Measurements from ENCODE around the gene ASH1L. TPM values are rescaled to one million over a fixed set of nuclear protein-coding genes. Genes with fewer than 3 reads are reported as not detected.

The ASH1L gene
- total and polyA plus RNA-seq, 9 of the 15 experiments (the other 6 are each of a cell fraction or from before 2014, with no cell fraction given) = 2.0 to 23.3 (median 14.6) TPM

GRCh38 chr1:155548706-155549105 lies 13.9 kb downstream of the ASH1L start:
- ChIA-PET POLR2A (interaction anchor here (0.8 to 1.5 kb wide), 3 partner anchors 10 to 83 kb away, joined by 3 to 4 read pairs (median 3); no protein-coding TSS in a partner anchor), CTCF (ENCODE audit: low intra/inter-chr PET ratio) (no interaction called here)
- Histone ChIP-seq H3K9me1 (ENCODE audit: control insufficient read depth, insufficient read depth, low read length) (no peaks in the 10 kb centered on the region), H2AFZ (ENCODE audit: low read depth, low read length) (no peak overlapping the region), H3K79me2 (ENCODE audit: control insufficient read depth, insufficient read depth, low read length) (peaks cover 96% of the 10 kb centered on the region), H3K4me1 (replicated peaks in 1 of 2; ENCODE audit: control insufficient read depth in 2 of 2, insufficient read depth in 2 of 2, low read length in 2 of 2) (peaks cover 3 to 9% of the 10 kb centered on the region in 2 experiments; a peak in 3 of 5 replicates), H3K4me2 (ENCODE audit: insufficient read depth, low read length) (no peak overlapping the region), H3K4me3 (no peak overlapping the region), H3K27me3 (ENCODE audit: control insufficient read depth in 2 of 2, insufficient read depth in 2 of 2, low read length in 2 of 2) (no peaks in the 10 kb centered on the region), H4K20me1 (replicated peaks; ENCODE audit: control insufficient read depth, insufficient read depth, low read length) (peaks cover 10% of the 10 kb centered on the region), H3K27ac (ENCODE audit: extremely low read depth, low read depth, low read length) (peak overlapping the region; percentile 12; the same call in 1 of the 3 replicates), H3K9me3 (replicated peaks; ENCODE audit: control insufficient read depth, insufficient read depth, low read depth, low read length) (no peaks in the 10 kb centered on the region), H3K9ac (ENCODE audit: insufficient read depth in 1 of 2, low read depth in 2 of 2, low read length in 2 of 2) (no peak overlapping the region), H3K36me3 (ENCODE audit: control insufficient read depth, insufficient read depth, low read length) (peaks cover 18% of the 10 kb centered on the region; the same call in 2 of the 3 replicates)
- DNase-seq (ENCODE audit: extremely low read depth in 1 of 4, low spot score in 3 of 4) (no peak), FAIRE-seq (no peak), ATAC-seq (no peak)
- in situ Hi-C loops (cut with MboI) = no loop called here
- WGBS (ENCODE audit: insufficient coverage, low coverage, missing lambda C conversion rate) = 82% methylated on average over 2 of the region's 2 CpGs
- intact Hi-C loops (cut with micrococcal nuclease) = no loop called here
- BruUV-seq (replicated peaks) = TSS peak; percentile 24
- no peak for TF ChIP-seq SREBF2 (CRISPR knock-in tag; IDR thresholded peaks at IDR 0.05)
- TF ChIP-seq ZBTB8A (IDR thresholded peaks at IDR 0.05; ENCODE audit: partially characterized antibody) = no peak
- no peak for TF ChIP-seq ZNF586 (CRISPR knock-in tag; conservative IDR thresholded peaks at IDR 0.05)
- TF ChIP-seq GABPB1 (CRISPR knock-in tag; IDR thresholded peaks at IDR 0.05) = no peak
